ENCODE data around the gene CARM1.
"Not testable (repeated sequence)": the region's sequence is repeated elsewhere in the genome, so short reads cannot be mapped to it uniquely, and the experiment has no call there.

Gene CARM1

DNA sequence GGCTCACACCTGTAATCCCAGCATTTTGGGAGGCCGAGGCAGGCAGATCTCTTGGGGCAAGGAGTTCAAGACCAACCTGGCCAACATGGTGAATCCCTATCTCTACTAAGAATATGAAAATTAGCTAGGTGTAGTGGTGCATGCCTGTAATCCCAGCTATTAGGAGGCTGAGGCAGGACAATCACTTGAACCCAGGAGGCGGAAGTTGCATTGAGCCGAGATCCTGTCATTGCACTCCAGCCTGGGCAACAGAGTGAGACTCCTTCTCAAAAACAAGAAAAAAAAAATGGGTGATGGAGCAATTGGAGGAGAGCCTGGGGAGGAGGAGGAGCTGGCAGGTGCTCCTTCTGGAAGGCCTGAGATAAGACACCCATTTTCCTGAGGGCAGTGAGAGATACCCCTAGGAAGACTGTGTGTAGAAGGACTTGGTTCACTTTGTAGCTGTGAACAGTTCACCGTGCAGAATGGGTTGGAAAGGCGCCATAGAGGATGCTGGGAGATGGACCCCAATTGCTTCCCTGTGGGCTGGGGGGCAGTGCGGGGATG, 8.7 kb upstream of the CARM1 start:
- no peak for DNase-seq (ENCODE audit: low spot score)
- TF ChIP-seq, protein P1, sequence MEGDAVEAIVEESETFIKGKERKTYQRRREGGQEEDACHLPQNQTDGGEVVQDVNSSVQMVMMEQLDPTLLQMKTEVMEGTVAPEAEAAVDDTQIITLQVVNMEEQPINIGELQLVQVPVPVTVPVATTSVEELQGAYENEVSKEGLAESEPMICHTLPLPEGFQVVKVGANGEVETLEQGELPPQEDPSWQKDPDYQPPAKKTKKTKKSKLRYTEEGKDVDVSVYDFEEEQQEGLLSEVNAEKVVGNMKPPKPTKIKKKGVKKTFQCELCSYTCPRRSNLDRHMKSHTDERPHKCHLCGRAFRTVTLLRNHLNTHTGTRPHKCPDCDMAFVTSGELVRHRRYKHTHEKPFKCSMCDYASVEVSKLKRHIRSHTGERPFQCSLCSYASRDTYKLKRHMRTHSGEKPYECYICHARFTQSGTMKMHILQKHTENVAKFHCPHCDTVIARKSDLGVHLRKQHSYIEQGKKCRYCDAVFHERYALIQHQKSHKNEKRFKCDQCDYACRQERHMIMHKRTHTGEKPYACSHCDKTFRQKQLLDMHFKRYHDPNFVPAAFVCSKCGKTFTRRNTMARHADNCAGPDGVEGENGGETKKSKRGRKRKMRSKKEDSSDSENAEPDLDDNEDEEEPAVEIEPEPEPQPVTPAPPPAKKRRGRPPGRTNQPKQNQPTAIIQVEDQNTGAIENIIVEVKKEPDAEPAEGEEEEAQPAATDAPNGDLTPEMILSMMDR (IDR thresholded peaks at IDR 0.05; ENCODE audit: extremely low read depth, missing control alignments): no peak

DNA sequence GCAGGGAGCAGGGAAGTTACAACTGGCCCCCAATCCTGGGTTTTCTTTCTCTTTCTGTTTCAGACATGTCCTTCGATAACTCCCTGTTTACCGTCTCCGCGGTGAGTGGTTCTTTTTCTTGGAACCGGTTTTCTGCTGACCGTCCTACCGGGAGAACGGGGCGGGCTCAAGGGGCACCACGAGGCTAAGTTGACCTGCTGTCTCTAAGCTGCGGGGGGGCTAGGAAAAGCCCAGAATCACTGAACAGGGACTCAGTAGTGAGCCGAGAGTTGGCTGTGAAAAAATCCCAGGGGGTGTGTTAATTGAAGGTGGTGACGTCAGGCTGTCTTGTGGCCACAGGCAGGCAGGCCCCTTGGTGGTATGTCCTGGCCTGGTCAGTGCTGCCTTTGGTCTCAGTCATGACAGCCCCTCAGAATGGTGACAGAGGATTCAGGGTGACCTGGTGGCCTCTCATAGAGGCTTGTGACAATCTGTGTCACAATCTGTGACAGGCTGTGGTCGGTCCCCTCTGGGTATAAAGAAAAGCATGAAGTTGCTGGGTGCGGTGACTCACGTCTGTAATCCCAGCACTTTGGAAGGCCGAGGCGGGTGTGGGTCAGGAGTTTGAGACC, 8.1 kb upstream of the CARM1 start:
- TF ChIP-seq, protein P1 (IDR thresholded peaks at IDR 0.05; ENCODE audit: extremely low read depth, missing control alignments): no peak

DNA sequence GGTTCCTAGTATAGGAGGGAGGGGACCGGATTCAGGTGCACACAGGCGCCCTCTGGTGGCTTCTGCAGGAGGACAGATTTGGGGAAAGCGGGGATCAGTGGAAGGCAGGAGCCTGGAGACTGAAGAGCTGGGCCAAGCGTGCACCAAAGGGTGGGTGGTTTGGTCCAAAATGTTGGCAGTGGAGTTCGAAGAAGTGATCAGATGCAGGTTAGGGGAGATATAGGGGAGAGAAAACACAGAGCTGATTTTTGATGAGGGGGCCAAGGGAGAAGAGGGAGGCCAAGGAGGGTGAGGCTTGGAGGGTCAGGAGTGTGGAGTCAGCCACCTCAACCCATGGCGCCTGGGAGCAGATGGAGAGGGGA, 6.8 kb upstream of the CARM1 start:
- peak; percentile 82 for DNase-seq (ENCODE audit: low spot score)
- TF ChIP-seq, protein P1 (IDR thresholded peaks at IDR 0.05; ENCODE audit: extremely low read depth, missing control alignments): peak; percentile 86

More for the DNA sequence above, 8.1 kb upstream of the CARM1 start:
- no peak for DNase-seq (ENCODE audit: low spot score)

GRCh38 chr19:10866495-10866894, 4.9 kb upstream of the CARM1 start:
- no peak for DNase-seq (ENCODE audit: low spot score)
- TF ChIP-seq, protein P1 (IDR thresholded peaks at IDR 0.05; ENCODE audit: extremely low read depth, missing control alignments): no peak

GRCh38 chr19:10868872-10869547, 2.3 kb upstream of the CARM1 start:
- TF ChIP-seq, protein P1 (IDR thresholded peaks at IDR 0.05; ENCODE audit: extremely low read depth, missing control alignments): no peak
- DNase-seq (ENCODE audit: low spot score): no peak

DNA sequence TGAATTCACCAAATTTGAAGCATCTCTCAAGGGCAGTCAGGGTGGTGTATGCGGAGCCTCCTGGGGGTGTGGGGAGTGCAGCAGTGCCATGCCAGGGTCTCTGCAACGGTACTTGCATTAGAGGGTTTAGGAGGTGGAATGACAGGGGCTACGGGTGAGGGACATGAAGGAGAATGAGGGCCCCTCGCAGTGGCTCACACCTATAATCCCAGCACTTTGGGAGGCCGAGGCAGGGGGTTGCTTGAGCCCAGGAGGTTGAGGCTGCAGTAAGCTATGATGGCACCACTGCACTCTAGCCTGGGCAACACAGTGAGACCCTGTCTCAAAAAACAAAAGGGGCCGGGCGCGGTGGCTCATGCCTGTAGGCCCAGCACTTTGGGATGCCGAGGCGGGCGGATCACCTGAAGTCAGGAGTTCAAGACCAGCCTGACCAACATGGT, 1.5 kb upstream of the CARM1 start:
- not testable (repeated sequence) for DNase-seq (ENCODE audit: low spot score)

- no peak for DNase-seq (ENCODE audit: low spot score)
- TF ChIP-seq, protein P1 (IDR thresholded peaks at IDR 0.05; ENCODE audit: extremely low read depth, missing control alignments): no peak
Measured at GRCh38 chr19:10870501-10870954, 825 bp upstream of the CARM1 start.
